H9 (cell line): ENCODE data around the gene LRRC73. TPM values are rescaled to one million over a fixed set of nuclear protein-coding genes. Genes with fewer than 3 reads are reported as not detected.

Experiments used
- DNase-seq: peaks from one replicate; pipeline ENCODE4 v3.0.0-alpha.2; 2017
- H2AFZ ChIP-seq: one replicate; pipeline ENCODE4 v1.6.1; 2013; ENCODE audit warnings: mild to moderate bottlenecking, low read length, control low read depth, moderate library complexity
- H2AK5ac ChIP-seq: 2 replicates; pipeline ENCODE4 v1.6.1; 2013; ENCODE audit warnings: low read length, control low read depth, mixed read lengths; ENCODE audit not compliant: insufficient read length
- H2BK120ac ChIP-seq: one replicate; pipeline ENCODE4 v1.6.1; 2013; ENCODE audit warnings: low read depth, mild to moderate bottlenecking, low read length, control low read depth, inconsistent platforms; ENCODE audit not compliant: poor library complexity, severe bottlenecking
- H2BK12ac ChIP-seq: 2 replicates; pipeline ENCODE4 v1.6.1; 2013; ENCODE audit warnings: low read length, control low read depth, mixed read lengths, low read depth; ENCODE audit not compliant: insufficient read length
- H2BK15ac ChIP-seq: 2 replicates; pipeline ENCODE4 v1.6.1; 2013; ENCODE audit warnings: low read depth, low read length, control low read depth
- H2BK20ac ChIP-seq: one replicate; pipeline ENCODE4 v1.6.1; 2013; ENCODE audit warnings: low read depth, mild to moderate bottlenecking, low read length, control low read depth, inconsistent platforms; ENCODE audit not compliant: poor library complexity, severe bottlenecking
- H2BK5ac ChIP-seq: 2 replicates; pipeline ENCODE4 v1.6.1; 2013; ENCODE audit warnings: low read length, control low read depth, mixed read lengths; ENCODE audit not compliant: insufficient read length
- H3K14ac ChIP-seq: 2 replicates; pipeline ENCODE4 v1.6.1; 2013; ENCODE audit warnings: low read length, control low read depth; ENCODE audit not compliant: insufficient read depth
- H3K18ac ChIP-seq: 2 replicates; pipeline ENCODE4 v1.6.1; 2013; ENCODE audit warnings: low read depth, mild to moderate bottlenecking, mixed read lengths, low read length, control low read depth; ENCODE audit not compliant: insufficient read length
- H3K23ac ChIP-seq: 2 replicates; pipeline ENCODE4 v1.6.1; 2013; ENCODE audit warnings: low read length, control low read depth, mixed read lengths, low read depth; ENCODE audit not compliant: insufficient read length
- H3K23me2 ChIP-seq: 2 replicates; pipeline ENCODE4 v1.6.1; 2013; ENCODE audit warnings: low read depth, mild to moderate bottlenecking, mixed read lengths, low read length, control low read depth; ENCODE audit not compliant: insufficient read length, poor library complexity, severe bottlenecking
- H3K27ac ChIP-seq: 2 replicates; pipeline ENCODE4 v1.5.1; 2013; ENCODE audit warnings: low read length, control low read depth, mixed read lengths, low read depth; ENCODE audit not compliant: insufficient read length
- H3K27me3 ChIP-seq: 2 replicates; pipeline ENCODE4 v1.6.1; 2013; ENCODE audit warnings: low read length, control low read depth, inconsistent platforms; ENCODE audit not compliant: insufficient read depth
- H3K4ac ChIP-seq: 2 replicates; pipeline ENCODE4 v1.6.1; 2013; ENCODE audit warnings: low read depth, mild to moderate bottlenecking, control low read depth, inconsistent platforms, low read length, moderate library complexity
- H3K4me1 ChIP-seq: 2 replicates; pipeline ENCODE4 v1.6.1; 2013; ENCODE audit warnings: low read length, control low read depth, inconsistent platforms; ENCODE audit not compliant: insufficient read depth
- H3K4me2 ChIP-seq: 2 replicates; pipeline ENCODE4 v1.6.1; 2013; ENCODE audit warnings: low read length, control low read depth, mixed read lengths; ENCODE audit not compliant: insufficient read length, insufficient read depth
- H3K56ac ChIP-seq: 2 replicates; pipeline ENCODE4 v1.6.1; 2013; ENCODE audit warnings: low read depth, mild to moderate bottlenecking, mixed read lengths, low read length, control low read depth; ENCODE audit not compliant: insufficient read length
- H3K79me1 ChIP-seq: 2 replicates; pipeline ENCODE4 v1.6.1; 2013; ENCODE audit warnings: low read depth, mild to moderate bottlenecking, moderate library complexity, low read length, control low read depth, inconsistent platforms; ENCODE audit not compliant: insufficient read depth, poor library complexity, severe bottlenecking
- H3K79me2 ChIP-seq: 2 replicates; pipeline ENCODE4 v1.6.1; 2013; ENCODE audit warnings: low read length, control low read depth, inconsistent platforms; ENCODE audit not compliant: insufficient read depth
- H3K9ac ChIP-seq: 2 replicates; pipeline ENCODE4 v1.6.1; 2013; ENCODE audit warnings: low read length, control low read depth, mixed read lengths; ENCODE audit not compliant: insufficient read length; ENCODE audit errors: extremely low read depth
- H3K9me3 ChIP-seq: one replicate; pipeline ENCODE4 v1.6.1; 2013; ENCODE audit warnings: low read depth, low read length, inconsistent platforms; ENCODE audit not compliant: control insufficient read depth
- H3T11ph ChIP-seq: one replicate; pipeline ENCODE4 v1.6.1; 2013; ENCODE audit warnings: mild to moderate bottlenecking, low read length, control low read depth, inconsistent platforms
- H4K20me1 ChIP-seq: one replicate; pipeline ENCODE4 v1.6.1; 2013; ENCODE audit not compliant: control insufficient read depth, insufficient read length, insufficient read depth
- H4K5ac ChIP-seq: 2 replicates; pipeline ENCODE4 v1.6.1; 2013; ENCODE audit warnings: low read depth, mild to moderate bottlenecking, mixed read lengths, low read length, control low read depth; ENCODE audit not compliant: insufficient read length
- H4K8ac ChIP-seq: replicated peaks from 2 replicates; pipeline ENCODE4 v1.6.1; 2013; ENCODE audit warnings: low read length, control low read depth, mixed read lengths, low read depth; ENCODE audit not compliant: insufficient read length
- H4K91ac ChIP-seq: 2 replicates; pipeline ENCODE4 v1.6.1; 2013; ENCODE audit warnings: low read depth, mild to moderate bottlenecking, moderate library complexity, mixed read lengths, low read length, control low read depth; ENCODE audit not compliant: insufficient read length
- H3K27ac Mint-ChIP-seq, 3 experiments: 2 replicates in 2 of 3; 3 replicates in 1 of 3; pipeline ENCODE4 v1.8.0; 2020 to 2021; ENCODE audit warnings: mixed read lengths in 3 of 3, mild to moderate bottlenecking in 1 of 3, moderate library complexity in 1 of 3
- H3K27me3 Mint-ChIP-seq: 2 replicates; pipeline ENCODE4 v1.8.0; 2021; ENCODE audit warnings: low read depth, mild to moderate bottlenecking, moderate library complexity, mixed read lengths
- H3K36me3 Mint-ChIP-seq, 3 experiments: 2 replicates in 2 of 3; 3 replicates in 1 of 3; pipeline ENCODE4 v1.8.0; 2020 to 2021; ENCODE audit warnings: low read depth in 3 of 3, mixed read lengths in 3 of 3; ENCODE audit not compliant: insufficient read depth in 1 of 3
- H3K4me1 Mint-ChIP-seq, 2 experiments: 2 replicates each; pipeline ENCODE4 v1.8.0; 2020; ENCODE audit warnings: mixed read lengths in 2 of 2
- H3K4me3 Mint-ChIP-seq, 2 experiments: 2 replicates in 1 of 2; 3 replicates in 1 of 2; pipeline ENCODE4 v1.8.0; 2020 to 2021; ENCODE audit warnings: mild to moderate bottlenecking in 2 of 2, mixed read lengths in 2 of 2, moderate library complexity in 1 of 2
- H3K9me3 Mint-ChIP-seq, 2 experiments: 2 replicates in 1 of 2; 3 replicates in 1 of 2; pipeline ENCODE4 v1.8.0; 2020; ENCODE audit warnings: mild to moderate bottlenecking in 2 of 2, mixed read lengths in 2 of 2, moderate library complexity in 1 of 2
- WGBS: extraction: QIAGEN DNeasy Blood & Tissue Kit; methylation state at CpG from one replicate; pipeline ENCODE4 v1.1.7; 2013; ENCODE audit warnings: missing lambda C conversion rate, low lambda C conversion rate, mixed read lengths; ENCODE audit not compliant: insufficient read length; ENCODE audit errors: extremely low coverage; 5-methylcytosine and 5-hydroxymethylcytosine counted together
- total RNA-seq: library from RNA; stranded (reverse); gene quantifications from 2 replicates; pipeline ENCODE4 v1.2.1, GENCODE V29; 2021
- TF ChIP-seq, protein P1 (sequence below): fragments of 200-600 bp; sonication (generic); conservative IDR thresholded peaks from 3 replicates; pipeline ENCODE4 v1.8.0; 2021; ENCODE audit warnings: antibody characterized with exemption, mild to moderate bottlenecking

The LRRC73 gene
- total RNA-seq, 1 experiment from 2014 or later, result 0.55 TPM

DNA sequence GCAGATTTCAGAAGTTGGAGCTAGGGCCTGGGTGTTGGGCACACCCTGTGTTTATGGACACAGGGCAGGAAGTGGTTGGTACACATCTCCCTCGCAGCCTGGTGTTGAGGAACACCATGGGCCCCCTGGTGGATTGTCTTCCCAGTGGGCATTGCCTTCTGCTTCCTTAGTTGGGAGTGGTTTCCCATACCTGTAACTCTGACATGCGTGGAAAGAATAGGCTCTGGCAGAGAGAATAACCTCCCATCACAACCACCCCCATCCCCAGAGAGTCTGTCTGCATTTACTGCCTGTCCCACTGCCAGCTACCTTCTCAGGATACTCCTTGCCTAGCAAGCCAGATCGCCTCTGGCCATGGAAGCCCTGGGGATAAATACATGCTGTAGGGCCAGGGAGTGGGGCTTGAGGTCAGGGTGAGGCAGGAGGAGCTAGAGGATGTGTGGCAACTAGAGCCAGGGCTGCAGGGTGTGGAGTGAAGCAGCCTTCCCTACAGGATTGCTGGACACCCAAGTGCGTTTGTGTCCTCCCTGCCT, 14.7 kb downstream of the LRRC73 start:
- Histone ChIP-seq H3K56ac (no peak overlapping the region), H3K18ac (no peak overlapping the region), H3K23me2 (no peaks in the 10 kb centered on the region), H3K79me2 (no peaks in the 10 kb centered on the region; the same call in 1 of the 2 replicates), H2AK5ac (no peak overlapping the region), H3K79me1 (peaks cover 5% of the 10 kb centered on the region), H2BK15ac (no peak overlapping the region), H2AFZ (no peak overlapping the region), H3K4me1 (peaks cover 6% of the 10 kb centered on the region; the same call in 1 of the 2 replicates), H4K91ac (no peak overlapping the region), H4K20me1 (peaks cover 2% of the 10 kb centered on the region), H4K5ac (no peak overlapping the region), H2BK5ac (no peak overlapping the region), H2BK120ac (no peak overlapping the region), H4K8ac (no peak overlapping the region), H2BK12ac (no peak overlapping the region), H3K9me3 (no peaks in the 10 kb centered on the region), H3K14ac (no peak overlapping the region; the same call in 1 of the 2 replicates), H3K27me3 (no peaks in the 10 kb centered on the region), H3K27ac (no peak overlapping the region), H3K23ac (no peak overlapping the region), H2BK20ac (no peak overlapping the region), H3T11ph (no peak overlapping the region), H3K9ac (no peak overlapping the region), H3K4ac (no peak overlapping the region), H3K4me2 (no peak overlapping the region)
- no CpG with 5 or more reads among the region's 4 CpGs for WGBS
- peak overlapping the region; percentile 65 to 94 (median 77); a peak in 6 of 7 replicates for H3K27ac Mint-ChIP-seq
- H3K9me3 Mint-ChIP-seq, result no peaks in the 10 kb centered on the region
- TF ChIP-seq, protein P1, sequence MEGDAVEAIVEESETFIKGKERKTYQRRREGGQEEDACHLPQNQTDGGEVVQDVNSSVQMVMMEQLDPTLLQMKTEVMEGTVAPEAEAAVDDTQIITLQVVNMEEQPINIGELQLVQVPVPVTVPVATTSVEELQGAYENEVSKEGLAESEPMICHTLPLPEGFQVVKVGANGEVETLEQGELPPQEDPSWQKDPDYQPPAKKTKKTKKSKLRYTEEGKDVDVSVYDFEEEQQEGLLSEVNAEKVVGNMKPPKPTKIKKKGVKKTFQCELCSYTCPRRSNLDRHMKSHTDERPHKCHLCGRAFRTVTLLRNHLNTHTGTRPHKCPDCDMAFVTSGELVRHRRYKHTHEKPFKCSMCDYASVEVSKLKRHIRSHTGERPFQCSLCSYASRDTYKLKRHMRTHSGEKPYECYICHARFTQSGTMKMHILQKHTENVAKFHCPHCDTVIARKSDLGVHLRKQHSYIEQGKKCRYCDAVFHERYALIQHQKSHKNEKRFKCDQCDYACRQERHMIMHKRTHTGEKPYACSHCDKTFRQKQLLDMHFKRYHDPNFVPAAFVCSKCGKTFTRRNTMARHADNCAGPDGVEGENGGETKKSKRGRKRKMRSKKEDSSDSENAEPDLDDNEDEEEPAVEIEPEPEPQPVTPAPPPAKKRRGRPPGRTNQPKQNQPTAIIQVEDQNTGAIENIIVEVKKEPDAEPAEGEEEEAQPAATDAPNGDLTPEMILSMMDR, result peak; percentile 25; the same call in 2 of the 3 replicates
- H3K36me3 Mint-ChIP-seq, result peaks cover 5 to 29% (median 27%) of the 10 kb centered on the region in 3 experiments; a peak in 6 of 7 replicates
- no peaks in the 10 kb centered on the region for H3K27me3 Mint-ChIP-seq
- no peak for DNase-seq
- H3K4me3 Mint-ChIP-seq, result no peak overlapping the region; a peak in 1 of 5 replicates
- H3K4me1 Mint-ChIP-seq, result peaks cover 30% of the 10 kb centered on the region in 2 experiments
